Glutamatergic neuron (in vitro differentiated cells): ENCODE results near the gene FBXW7. TPM values are rescaled to one million over a fixed set of nuclear protein-coding genes. Genes with fewer than 3 reads are reported as not detected.

Experiments
- DNase-seq: peaks from one replicate; pipeline ENCODE4 v3.0.0; 2022
- H3K27ac Mint-ChIP-seq: one replicate; pipeline ENCODE4 v1.8.0; 2020; ENCODE audit warnings: mild to moderate bottlenecking, mixed read lengths, inconsistent platforms; ENCODE audit not compliant: unreplicated experiment
- H3K27me3 Mint-ChIP-seq: one replicate; pipeline ENCODE4 v1.8.0; 2020; ENCODE audit warnings: mild to moderate bottlenecking, moderate library complexity, mixed read lengths, inconsistent platforms; ENCODE audit not compliant: unreplicated experiment
- H3K36me3 Mint-ChIP-seq: one replicate; pipeline ENCODE4 v1.8.0; 2020; ENCODE audit warnings: mild to moderate bottlenecking, mixed read lengths, inconsistent platforms; ENCODE audit not compliant: unreplicated experiment
- H3K4me1 Mint-ChIP-seq: one replicate; pipeline ENCODE4 v1.8.0; 2020; ENCODE audit warnings: mild to moderate bottlenecking, low read depth, mixed read lengths, inconsistent platforms; ENCODE audit not compliant: unreplicated experiment
- H3K4me3 Mint-ChIP-seq: one replicate; pipeline ENCODE4 v1.8.0; 2020; ENCODE audit warnings: mild to moderate bottlenecking, mixed read lengths, inconsistent platforms; ENCODE audit not compliant: unreplicated experiment
- H3K9me3 Mint-ChIP-seq: one replicate; pipeline ENCODE4 v1.8.0; 2020; ENCODE audit warnings: mild to moderate bottlenecking, moderate library complexity, mixed read lengths, inconsistent platforms; ENCODE audit not compliant: unreplicated experiment
- total RNA-seq: library from RNA; stranded (reverse); fragmentation: NEBNext Ultra II Directional; extraction: Animal tissue kit (Norgen Biotek cat#: 25700); gene quantifications from one replicate; pipeline ENCODE4 v1.2.1, GENCODE V29; 2021; ENCODE audit not compliant: unreplicated experiment
- TF ChIP-seq, protein P1 (sequence below): fragments of 200-600 bp; sonication (generic); IDR thresholded peaks from one replicate; pipeline ENCODE4 v1.5.0; 2021; ENCODE audit not compliant: partially characterized antibody, unreplicated experiment

FBXW7 gene
- total RNA-seq, 1 donor from 2014 or later: 57.5 TPM

- Mint-ChIP-seq H3K4me3 (no peak overlapping the region), H3K36me3 (no peaks in the 10 kb centered on the region), H3K27me3 (peaks cover 2% of the 10 kb centered on the region), H3K27ac (no peak overlapping the region), H3K9me3 (no peaks in the 10 kb centered on the region), H3K4me1 (peaks cover 4% of the 10 kb centered on the region)
- TF ChIP-seq, protein P1, sequence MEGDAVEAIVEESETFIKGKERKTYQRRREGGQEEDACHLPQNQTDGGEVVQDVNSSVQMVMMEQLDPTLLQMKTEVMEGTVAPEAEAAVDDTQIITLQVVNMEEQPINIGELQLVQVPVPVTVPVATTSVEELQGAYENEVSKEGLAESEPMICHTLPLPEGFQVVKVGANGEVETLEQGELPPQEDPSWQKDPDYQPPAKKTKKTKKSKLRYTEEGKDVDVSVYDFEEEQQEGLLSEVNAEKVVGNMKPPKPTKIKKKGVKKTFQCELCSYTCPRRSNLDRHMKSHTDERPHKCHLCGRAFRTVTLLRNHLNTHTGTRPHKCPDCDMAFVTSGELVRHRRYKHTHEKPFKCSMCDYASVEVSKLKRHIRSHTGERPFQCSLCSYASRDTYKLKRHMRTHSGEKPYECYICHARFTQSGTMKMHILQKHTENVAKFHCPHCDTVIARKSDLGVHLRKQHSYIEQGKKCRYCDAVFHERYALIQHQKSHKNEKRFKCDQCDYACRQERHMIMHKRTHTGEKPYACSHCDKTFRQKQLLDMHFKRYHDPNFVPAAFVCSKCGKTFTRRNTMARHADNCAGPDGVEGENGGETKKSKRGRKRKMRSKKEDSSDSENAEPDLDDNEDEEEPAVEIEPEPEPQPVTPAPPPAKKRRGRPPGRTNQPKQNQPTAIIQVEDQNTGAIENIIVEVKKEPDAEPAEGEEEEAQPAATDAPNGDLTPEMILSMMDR: no peak
- DNase-seq: no peak
Observed at GRCh38 chr4:152296386-152296785, 239.5 kb downstream of the FBXW7 start.

GRCh38 chr4:152294765-152295164 lies 241.1 kb downstream of the FBXW7 start:
- DNase-seq: no peak
- H3K27me3 Mint-ChIP-seq: peaks cover 2% of the 10 kb centered on the region
- H3K9me3 Mint-ChIP-seq: no peaks in the 10 kb centered on the region
- no peak overlapping the region for H3K4me3 Mint-ChIP-seq
- TF ChIP-seq, protein P1: no peak
- peaks cover 4% of the 10 kb centered on the region for H3K4me1 Mint-ChIP-seq
- H3K36me3 Mint-ChIP-seq: no peaks in the 10 kb centered on the region
- H3K27ac Mint-ChIP-seq: no peak overlapping the region

DNA sequence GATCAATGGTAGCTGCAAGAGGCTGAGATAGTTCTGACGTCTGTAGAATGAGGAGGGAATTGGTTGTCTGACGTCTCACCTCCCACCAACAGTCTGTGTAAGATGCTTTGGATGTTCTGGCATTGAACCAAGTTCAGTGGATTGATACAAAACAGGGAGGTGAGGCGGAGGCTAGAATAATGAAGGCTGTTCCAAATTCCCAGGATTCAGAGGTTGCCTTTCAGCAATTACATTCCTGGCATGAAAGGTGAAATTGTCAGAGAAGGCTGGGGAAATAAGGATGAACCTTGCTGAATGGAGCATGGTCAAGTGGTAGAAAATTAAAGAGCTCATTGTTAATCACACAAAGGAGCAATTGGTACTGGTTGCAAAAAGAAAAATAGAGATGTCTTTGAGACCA lies 241.6 kb downstream of the FBXW7 start:
- H3K9me3 Mint-ChIP-seq: no peaks in the 10 kb centered on the region
- H3K4me1 Mint-ChIP-seq: peaks cover 4% of the 10 kb centered on the region
- H3K27me3 Mint-ChIP-seq: peaks cover 2% of the 10 kb centered on the region
- H3K36me3 Mint-ChIP-seq: no peaks in the 10 kb centered on the region
- H3K27ac Mint-ChIP-seq: no peak overlapping the region
- DNase-seq: no peak
- H3K4me3 Mint-ChIP-seq: no peak overlapping the region
- TF ChIP-seq, protein P1: no peak

DNA sequence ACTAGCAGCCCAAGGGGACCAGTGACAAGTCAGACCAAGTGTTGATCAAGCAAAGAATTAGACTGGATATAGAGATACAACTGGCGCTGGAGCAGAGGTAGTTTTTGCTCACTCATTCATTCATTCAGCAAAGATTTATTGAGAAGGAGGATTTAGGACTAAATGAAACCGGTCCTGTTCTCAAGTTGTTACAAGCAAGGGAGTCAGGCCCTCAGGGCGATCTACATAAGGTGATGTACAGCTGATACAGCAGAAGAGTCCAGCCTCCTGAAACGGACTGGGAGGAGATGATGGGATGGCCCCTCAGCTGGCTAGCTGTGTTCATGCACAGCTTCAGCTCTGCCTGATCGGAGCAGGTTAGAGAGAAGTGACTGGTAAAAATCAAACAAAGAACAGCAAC lies 242.4 kb downstream of the FBXW7 start:
- H3K27ac Mint-ChIP-seq: no peak overlapping the region
- no peak for DNase-seq
- TF ChIP-seq, protein P1: no peak
- H3K27me3 Mint-ChIP-seq: peaks cover 2% of the 10 kb centered on the region
- H3K9me3 Mint-ChIP-seq: no peaks in the 10 kb centered on the region
- no peak overlapping the region for H3K4me3 Mint-ChIP-seq
- H3K36me3 Mint-ChIP-seq: no peaks in the 10 kb centered on the region
- H3K4me1 Mint-ChIP-seq: peaks cover 1% of the 10 kb centered on the region

GRCh38 chr4:152290366-152290921 lies 245.4 kb downstream of the FBXW7 start:
- H3K4me3 Mint-ChIP-seq: no peak overlapping the region
- TF ChIP-seq, protein P1: no peak

More at GRCh38 chr4:152290366-152290921, 245.4 kb downstream of the FBXW7 start:
- Mint-ChIP-seq H3K27ac (no peak overlapping the region), H3K36me3 (no peaks in the 10 kb centered on the region), H3K27me3 (peaks cover 2% of the 10 kb centered on the region), H3K9me3 (no peaks in the 10 kb centered on the region), H3K4me1 (no peaks in the 10 kb centered on the region)
- DNase-seq: no peak
